Panc1 (cell line): ENCODE measurements around the gene FBXO31. TPM values are rescaled to one million over a fixed set of nuclear protein-coding genes. Genes with fewer than 3 reads are reported as not detected.

ENCODE experiments used
- ATAC-seq: fragments of 200-7000 bp; cut with Tn5 transposase; 2 replicates; pipeline ENCODE4 v1.9.1; 2020; ENCODE audit warnings: mild to moderate bottlenecking, moderate library complexity
- BruUV-seq: library from RNA; stranded (reverse); fragments of 400-500 nt; replicated peaks from 2 replicates; lab custom pipeline; 2021; lab: Mats Ljungman, UMichigan
- CTCF ChIA-PET: fragments of 300-600 bp; sonication (Branson Sonifier 250); formaldehyde crosslinking; loops from one replicate; lab custom pipeline; 2022; ENCODE audit warnings: antibody characterized with exemption; lab: Charles Lee
- POLR2A ChIA-PET: fragments of 300-600 bp; sonication (Branson Sonifier 250); formaldehyde crosslinking; loops from one replicate; lab custom pipeline; 2022; ENCODE audit warnings: antibody characterized with exemption; lab: Charles Lee
- DNase-seq: peaks from one replicate; pipeline ENCODE4 v3.0.0-alpha.2; 2010; ENCODE audit warnings: low read depth, low spot score
- H3K27ac ChIP-seq: 2 replicates; pipeline ENCODE4 v1.5.1; 2011; ENCODE audit warnings: mild to moderate bottlenecking, low read length, inconsistent platforms
- H3K27me3 ChIP-seq: fragments of 200-500 bp; sonication (Bioruptor generic); 2 replicates; pipeline ENCODE4 v1.6.0; 2014; ENCODE audit warnings: low read length, inconsistent platforms; ENCODE audit not compliant: control insufficient read depth, insufficient read depth
- H3K36me3 ChIP-seq: fragments of 200-500 bp; sonication (Bioruptor generic); 2 replicates; pipeline ENCODE4 v1.5.1; 2014; ENCODE audit warnings: inconsistent platforms, mild to moderate bottlenecking, low read length, moderate library complexity; ENCODE audit not compliant: control insufficient read depth, insufficient read depth
- H3K4me1 ChIP-seq: 2 replicates; pipeline ENCODE4 v1.5.1; 2011; ENCODE audit warnings: inconsistent platforms, mild to moderate bottlenecking, low read length, moderate library complexity; ENCODE audit not compliant: control insufficient read depth, insufficient read depth
- H3K4me3 ChIP-seq, 2 experiments: 2 replicates each; pipeline ENCODE4 v1.5.1; 2011 to 2012; ENCODE audit warnings: low read depth in 2 of 2, low read length in 2 of 2, mild to moderate bottlenecking in 2 of 2, inconsistent platforms in 1 of 2, moderate library complexity in 1 of 2
- H3K9me3 ChIP-seq: fragments of 200-500 bp; sonication (Bioruptor generic); 2 replicates; pipeline ENCODE4 v1.5.1; 2014; ENCODE audit warnings: low read depth, mild to moderate bottlenecking, inconsistent platforms, low read length, moderate library complexity; ENCODE audit not compliant: control insufficient read depth, insufficient read depth
- CTCF ChIP-seq: fragments of 450-650 bp; IDR thresholded peaks from 2 replicates; pipeline ENCODE4 v1.5.1; 2017; ENCODE audit warnings: mild to moderate bottlenecking
- POLR2AphosphoS5 ChIP-seq: IDR thresholded peaks from 2 replicates; pipeline ENCODE4 v1.6.1; 2012; ENCODE audit warnings: mild to moderate bottlenecking, low read depth, low read length, moderate library complexity
- REST ChIP-seq, 2 experiments: IDR thresholded peaks; 2 replicates each; pipeline ENCODE4 v1.6.1; 2011 to 2012; ENCODE audit warnings: low read depth in 2 of 2, control low read depth in 1 of 2, low read length in 1 of 2, mild to moderate bottlenecking in 1 of 2, moderate library complexity in 1 of 2; ENCODE audit not compliant: insufficient read depth in 1 of 2
- SIN3A ChIP-seq: IDR thresholded peaks from 2 replicates; pipeline ENCODE4 v1.6.1; 2012; ENCODE audit warnings: low read depth, mild to moderate bottlenecking, low read length, moderate library complexity, borderline replicate concordance; ENCODE audit not compliant: insufficient read depth
- TCF7L2 ChIP-seq: IDR thresholded peaks from 2 replicates; pipeline ENCODE4 v1.6.1; 2011; ENCODE audit warnings: mild to moderate bottlenecking, low read depth, low read length, inconsistent platforms
- in situ Hi-C: cut with HindIII; loops from 2 replicates; pipeline ENCODE4 v1.10.0; 2016; ENCODE audit warnings: low sequenced_read_pairs, low pct_unique_long_range_greater_than_20kb
- intact Hi-C: fragments of 100-400 bp; cut with micrococcal nuclease; formaldehyde crosslinking; loops from one replicate; pipeline ENCODE4 v1.10.0; 2022; ENCODE audit not compliant: unreplicated experiment
- total RNA-seq: library from RNA; stranded (reverse); gene quantifications from one replicate; pipeline ENCODE4 v1.2.1, GENCODE V29; 2021; ENCODE audit not compliant: unreplicated experiment

Gene FBXO31
- total RNA-seq, 1 experiment from 2014 or later = 22.4 TPM

- DNase-seq (no peak), ATAC-seq (no peak)
- intact Hi-C loops (no loop called here), in situ Hi-C loops (no loop called here)
- Histone ChIP-seq H3K4me3 (no peak overlapping the region), H3K27me3 (no peaks in the 10 kb centered on the region), H3K9me3 (no peaks in the 10 kb centered on the region), H3K36me3 (no peaks in the 10 kb centered on the region), H3K4me1 (no peaks in the 10 kb centered on the region), H3K27ac (no peak overlapping the region)
- CTCF ChIA-PET = no interaction called here
- POLR2A ChIA-PET = no interaction called here
- TF ChIP-seq TCF7L2 = no peak
- no peak for TF ChIP-seq SIN3A
- no peak for TF ChIP-seq CTCF
- TF ChIP-seq REST (IDR thresholded peaks at IDR 0.05; ENCODE audit: insufficient read depth in 1 of 2, low read depth in 2 of 2, low read length in 1 of 2) = no peak
- TF ChIP-seq POLR2AphosphoS5 = no peak
- BruUV-seq = no TSS peak
Observed at GRCh38 chr16:87372305-87372704, 11.3 kb downstream of the FBXO31 start.

- no peak overlapping the region for H3K4me3 ChIP-seq
- H3K36me3 ChIP-seq = no peaks in the 10 kb centered on the region
- ATAC-seq (no peak), DNase-seq (no peak)
- in situ Hi-C loops (no loop called here), intact Hi-C loops (no loop called here)
- TF ChIP-seq POLR2AphosphoS5 = no peak
- TF ChIP-seq SIN3A = no peak
- no peak for TF ChIP-seq TCF7L2
- no peak for TF ChIP-seq CTCF
- TF ChIP-seq REST (IDR thresholded peaks at IDR 0.05; ENCODE audit: insufficient read depth in 1 of 2, low read depth in 2 of 2, low read length in 1 of 2) = no peak
- no peaks in the 10 kb centered on the region for H3K4me1 ChIP-seq
- ChIA-PET POLR2A (no interaction called here), CTCF (no interaction called here)
- H3K27ac ChIP-seq = no peak overlapping the region
- H3K27me3 ChIP-seq = no peaks in the 10 kb centered on the region
- BruUV-seq = no TSS peak
- H3K9me3 ChIP-seq = no peaks in the 10 kb centered on the region
Observed at GRCh38 chr16:87371261-87371866, 12.2 kb downstream of the FBXO31 start.
